ENCODE results near the gene LIMK2. TPM values are rescaled to one million over a fixed set of nuclear protein-coding genes. Genes with fewer than 3 reads are reported as not detected.

Gene LIMK2
- total RNA-seq, 2 experiments from 2014 or later: 32.2 to 47.3 TPM

GRCh38 chr22:31250740-31251600 is 38.9 kb downstream of the LIMK2 start:
- Mint-ChIP-seq H3K36me3 (no peaks in the 10 kb centered on the region), H3K9me3 (ENCODE audit: low read depth) (no peaks in the 10 kb centered on the region), H3K4me1 (peaks cover 20% of the 10 kb centered on the region), H3K27ac (no peak overlapping the region), H3K27me3 (no peaks in the 10 kb centered on the region), H3K4me3 (no peak overlapping the region)
- ATAC-seq (no peak), DNase-seq (no peak)
- CTCF ChIA-PET: interaction anchor here (0.8 to 1.1 kb wide), 2 partner anchors 14 to 22 kb away, joined by 3 read pairs; no protein-coding TSS in a partner anchor

GRCh38 chr22:31253949-31254348 is 41.9 kb downstream of the LIMK2 start:
- CTCF ChIA-PET: interaction anchor here (0.9 to 1.1 kb wide), 3 partner anchors 15 to 42 kb away, joined by 3 to 4 read pairs (median 3); partner anchors contain the start of gene LIMK2
- Mint-ChIP-seq H3K4me1 (peaks cover 2% of the 10 kb centered on the region), H3K4me3 (no peak overlapping the region), H3K9me3 (ENCODE audit: low read depth) (no peaks in the 10 kb centered on the region), H3K36me3 (no peaks in the 10 kb centered on the region), H3K27ac (no peak overlapping the region), H3K27me3 (no peaks in the 10 kb centered on the region)
- DNase-seq: no peak
- ATAC-seq: no peak

- H3K9me3 Mint-ChIP-seq (ENCODE audit: low read depth): no peaks in the 10 kb centered on the region
- H3K27ac Mint-ChIP-seq: no peak overlapping the region
- CTCF ChIA-PET: interaction anchor here (1.2 kb wide), 1 partner anchor 106 kb away, joined by 3 read pairs; no protein-coding TSS in a partner anchor
- no peaks in the 10 kb centered on the region for H3K4me1 Mint-ChIP-seq
- H3K4me3 Mint-ChIP-seq: no peak overlapping the region
- H3K27me3 Mint-ChIP-seq: no peaks in the 10 kb centered on the region
- peaks cover 16% of the 10 kb centered on the region for H3K36me3 Mint-ChIP-seq
- DNase-seq: no peak
- ATAC-seq: no peak
Measured at GRCh38 chr22:31259798-31260473, 47.8 kb downstream of the LIMK2 start.

GRCh38 chr22:31260474-31260856 is 48.4 kb downstream of the LIMK2 start:
- CTCF ChIA-PET: no interaction called here
- H3K9me3 Mint-ChIP-seq (ENCODE audit: low read depth): no peaks in the 10 kb centered on the region
- ATAC-seq (no peak), DNase-seq (no peak)
- no peaks in the 10 kb centered on the region for H3K27me3 Mint-ChIP-seq
- H3K36me3 Mint-ChIP-seq: peaks cover 16% of the 10 kb centered on the region
- H3K4me1 Mint-ChIP-seq: no peaks in the 10 kb centered on the region
- no peak overlapping the region for H3K4me3 Mint-ChIP-seq
- no peak overlapping the region for H3K27ac Mint-ChIP-seq

GRCh38 chr22:31262312-31263133 is 50.4 kb downstream of the LIMK2 start:
- H3K36me3 Mint-ChIP-seq: peaks cover 25% of the 10 kb centered on the region
- H3K4me1 Mint-ChIP-seq: no peaks in the 10 kb centered on the region
- no peaks in the 10 kb centered on the region for H3K27me3 Mint-ChIP-seq
- H3K9me3 Mint-ChIP-seq (ENCODE audit: low read depth): no peaks in the 10 kb centered on the region
- ATAC-seq: no peak
- H3K4me3 Mint-ChIP-seq: no peak overlapping the region
- no peak overlapping the region for H3K27ac Mint-ChIP-seq
- CTCF ChIA-PET: interaction anchor here (1.0 to 1.1 kb wide), 2 partner anchors 9 to 10 kb away, joined by 4 read pairs; no protein-coding TSS in a partner anchor
- DNase-seq: no peak

GRCh38 chr22:31263896-31264640 is 52.0 kb downstream of the LIMK2 start:
- Mint-ChIP-seq H3K4me3 (no peak overlapping the region), H3K36me3 (peaks cover 32% of the 10 kb centered on the region)

GRCh38 chr22:31268281-31268680 is 56.2 kb downstream of the LIMK2 start:
- ATAC-seq (no peak), DNase-seq (no peak)
- Mint-ChIP-seq H3K27me3 (no peaks in the 10 kb centered on the region), H3K9me3 (ENCODE audit: low read depth) (no peaks in the 10 kb centered on the region), H3K4me3 (no peak overlapping the region), H3K27ac (no peak overlapping the region), H3K4me1 (no peaks in the 10 kb centered on the region), H3K36me3 (peaks cover 27% of the 10 kb centered on the region)
- CTCF ChIA-PET: interaction anchor here (1.1 kb wide), 1 partner anchor 57 kb away, joined by 3 read pairs; no protein-coding TSS in a partner anchor

More at GRCh38 chr22:31263896-31264640, 52.0 kb downstream of the LIMK2 start:
- Mint-ChIP-seq H3K4me1 (no peaks in the 10 kb centered on the region), H3K9me3 (ENCODE audit: low read depth) (no peaks in the 10 kb centered on the region), H3K27ac (no peak overlapping the region), H3K27me3 (no peaks in the 10 kb centered on the region)
- CTCF ChIA-PET: no interaction called here
- no peak for DNase-seq
- ATAC-seq: no peak

GRCh38 chr22:31269892-31270579 is 57.9 kb downstream of the LIMK2 start:
- ATAC-seq (no peak), DNase-seq (no peak)
- H3K27me3 Mint-ChIP-seq: no peaks in the 10 kb centered on the region
- H3K36me3 Mint-ChIP-seq: peaks cover 30% of the 10 kb centered on the region
- H3K27ac Mint-ChIP-seq: peak overlapping the region; percentile 20
- H3K4me1 Mint-ChIP-seq: no peaks in the 10 kb centered on the region
- CTCF ChIA-PET: interaction anchor here (1.0 to 6.3 kb wide), 3 partner anchors 9 to 162 kb away, joined by 3 to 62 read pairs (median 5); partner anchors contain the start of genes LIMK2 and SELENOM
- no peak overlapping the region for H3K4me3 Mint-ChIP-seq
- no peaks in the 10 kb centered on the region for H3K9me3 Mint-ChIP-seq (ENCODE audit: low read depth)

GRCh38 chr22:31271026-31271425 is 58.9 kb downstream of the LIMK2 start:
- H3K4me3 Mint-ChIP-seq: no peak overlapping the region
- DNase-seq (no peak), ATAC-seq (no peak)
- H3K4me1 Mint-ChIP-seq: no peaks in the 10 kb centered on the region
- peak overlapping the region; percentile 62 for H3K27ac Mint-ChIP-seq
- H3K36me3 Mint-ChIP-seq: peaks cover 34% of the 10 kb centered on the region
- no peaks in the 10 kb centered on the region for H3K27me3 Mint-ChIP-seq
- CTCF ChIA-PET: interaction anchor here (1.0 to 6.3 kb wide), 6 partner anchors 9 to 163 kb away, joined by 3 to 62 read pairs (median 21); partner anchors contain the start of genes LIMK2, PIK3IP1 and SELENOM
- H3K9me3 Mint-ChIP-seq (ENCODE audit: low read depth): no peaks in the 10 kb centered on the region

- Mint-ChIP-seq H3K27ac (peak overlapping the region; percentile 62), H3K4me3 (no peak overlapping the region)
Measured at GRCh38 chr22:31271485-31271884, 59.4 kb downstream of the LIMK2 start.

GRCh38 chr22:31272522-31273446 is 60.7 kb downstream of the LIMK2 start:
- Mint-ChIP-seq H3K9me3 (ENCODE audit: low read depth) (no peaks in the 10 kb centered on the region), H3K36me3 (peaks cover 33% of the 10 kb centered on the region), H3K27me3 (no peaks in the 10 kb centered on the region), H3K4me1 (no peaks in the 10 kb centered on the region), H3K27ac (no peak overlapping the region), H3K4me3 (no peak overlapping the region)
- ATAC-seq (peak; percentile 68), DNase-seq (peak; percentile 64)
- CTCF ChIA-PET: interaction anchor here (0.6 to 6.3 kb wide), 34 partner anchors 10 to 638 kb away, joined by 3 to 62 read pairs (median 4); partner anchors contain the start of genes LIMK2, PIK3IP1 and SELENOM

More at GRCh38 chr22:31271485-31271884, 59.4 kb downstream of the LIMK2 start:
- H3K4me1 Mint-ChIP-seq: no peaks in the 10 kb centered on the region
- H3K36me3 Mint-ChIP-seq: peaks cover 37% of the 10 kb centered on the region
- CTCF ChIA-PET: interaction anchor here (1.3 to 6.3 kb wide), 7 partner anchors 9 to 59 kb away, joined by 4 to 62 read pairs (median 16); partner anchors contain the start of genes LIMK2 and PIK3IP1
- H3K27me3 Mint-ChIP-seq: no peaks in the 10 kb centered on the region
- no peaks in the 10 kb centered on the region for H3K9me3 Mint-ChIP-seq (ENCODE audit: low read depth)
- DNase-seq: no peak
- ATAC-seq: no peak

All from activated CD8-positive, alpha-beta memory T cell treated with anti-CD3 and anti-CD28 coated beads, Interleukin-2, amount 10 ng/mL, durations not matched to agents 7 days and 5 days (primary cell).